Thoracic aorta (tissue), 2 donors: ENCODE measurements around the gene KRTAP2-1. TPM values are rescaled to one million over a fixed set of nuclear protein-coding genes. Genes with fewer than 3 reads are reported as not detected.
"Not testable (repeated sequence)": the region's sequence is repeated elsewhere in the genome, so short reads cannot be mapped to it uniquely, and the experiment has no call there.

Experiments
- ATAC-seq: fragments of 150-250 bp; one replicate; pipeline ENCODE4 v1.8.0; 2017; ENCODE audit warnings: low read depth; ENCODE audit not compliant: insufficient number of reproducible peaks, low FRiP score
- DNase-seq: peaks from one replicate; pipeline ENCODE4 v3.0.0-alpha.2; 2020; ENCODE audit warnings: low spot score
- H3K27ac ChIP-seq, 2 donors: fragments of 200-600 bp; sonication (generic); 1 replicate in 1 of 2; 2 replicates in 1 of 2; pipeline ENCODE4 v1.5.1; 2016; ENCODE audit warnings: mild to moderate bottlenecking in 2 of 2, moderate library complexity in 2 of 2
- H3K27me3 ChIP-seq: fragments of 200-600 bp; sonication (generic); replicated peaks from 2 replicates; pipeline ENCODE4 v1.6.0; 2016; ENCODE audit warnings: mild to moderate bottlenecking; ENCODE audit not compliant: insufficient read depth
- H3K36me3 ChIP-seq: fragments of 200-600 bp; sonication (generic); one replicate; pipeline ENCODE4 v1.5.1; 2016
- H3K4me1 ChIP-seq, 2 donors: fragments of 200-600 bp; sonication (generic); 1 replicate in 1 of 2; 2 replicates in 1 of 2; pipeline versions ENCODE4 v1.5.1 to v1.6.0; 2016; ENCODE audit warnings: low read depth in 2 of 2, mild to moderate bottlenecking in 1 of 2; ENCODE audit not compliant: control insufficient read depth in 1 of 2
- H3K4me3 ChIP-seq: fragments of 200-600 bp; sonication (generic); 2 replicates; pipeline ENCODE4 v1.5.1; 2016; ENCODE audit warnings: mild to moderate bottlenecking
- H3K9me3 ChIP-seq: fragments of 200-600 bp; sonication (generic); 2 replicates; pipeline ENCODE4 v1.5.1; 2016
- CTCF ChIP-seq: fragments of 200-600 bp; sonication (generic); IDR thresholded peaks from one replicate; pipeline ENCODE4 v1.5.1; 2019; ENCODE audit warnings: antibody characterized with exemption
- total RNA-seq, 2 donors: library from RNA; depleted of rRNA; stranded (reverse); fragments of >200 nt; gene quantifications; one replicate each; pipeline versions ENCODE4 v1.1.0 to v1.2.3, GENCODE V29; 2016

KRTAP2-1 gene
- total RNA-seq = not detected

- not testable (repeated sequence) for H3K4me3 ChIP-seq, H3K36me3 ChIP-seq, H3K27ac ChIP-seq, ATAC-seq, DNase-seq, H3K9me3 ChIP-seq, H3K27me3 ChIP-seq, H3K4me1 ChIP-seq
These were observed at the start of gene KRTAP2-1 for GRCh38 chr17:41046735-41047465. TSS of gene KRTAP2-1 (minus strand) at chr17:41047316. CDS start at chr17:41047267, 49 bp downstream.

GRCh38 chr17:41096055-41096454 is 48.9 kb upstream of the KRTAP2-1 start:
- Histone ChIP-seq H3K4me3 (no peak overlapping the region), H3K27me3 (no peaks in the 10 kb centered on the region), H3K36me3 (no peaks in the 10 kb centered on the region), H3K9me3 (no peaks in the 10 kb centered on the region), H3K27ac (no peak overlapping the region), H3K4me1 (no peaks in the 10 kb centered on the region)
- no peak for TF ChIP-seq CTCF
- ATAC-seq (no peak), DNase-seq (no peak)

DNA sequence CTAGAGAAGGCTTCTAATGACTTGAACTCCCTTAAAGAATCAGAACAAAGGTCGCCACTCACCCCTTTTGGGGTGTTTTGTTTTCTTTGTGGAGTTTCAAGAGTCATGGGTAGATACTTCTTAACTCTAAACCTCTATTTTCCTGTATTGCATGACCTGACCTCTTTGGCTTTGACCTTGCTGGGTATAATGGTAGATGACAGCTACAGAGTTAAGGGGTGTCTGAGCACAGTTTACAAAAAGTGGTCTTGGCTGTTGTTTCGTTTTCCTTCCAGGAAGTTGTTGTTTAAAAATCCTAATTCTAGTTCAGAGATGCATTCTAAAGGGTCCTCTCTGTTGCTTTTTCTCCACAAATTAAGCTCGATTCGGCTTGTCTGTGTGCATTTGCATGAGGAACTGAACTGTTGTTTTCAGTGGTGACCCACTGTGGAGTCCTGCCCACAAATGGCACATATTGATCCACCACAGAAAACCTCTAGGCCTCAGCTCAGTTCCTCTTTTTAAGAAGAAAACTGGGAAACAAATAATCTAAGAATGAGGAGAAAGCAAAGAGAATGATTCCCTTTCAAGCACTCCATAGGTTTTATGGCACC is 41.7 kb upstream of the KRTAP2-1 start:
- H3K4me3 ChIP-seq, H3K4me1 ChIP-seq, ATAC-seq, H3K27ac ChIP-seq, DNase-seq, H3K27me3 ChIP-seq, H3K36me3 ChIP-seq, H3K9me3 ChIP-seq: not testable (repeated sequence)

GRCh38 chr17:41084100-41084856 is 37.2 kb upstream of the KRTAP2-1 start, which contains the start of gene KRTAP4-7:
TSS of gene KRTAP4-7 (plus strand) at chr17:41084150. CDS start at chr17:41084207, 57 bp downstream.
- not testable (repeated sequence) for ATAC-seq, H3K27ac ChIP-seq, H3K4me3 ChIP-seq, H3K9me3 ChIP-seq, H3K36me3 ChIP-seq, H3K4me1 ChIP-seq, DNase-seq, H3K27me3 ChIP-seq

- H3K4me1 ChIP-seq, H3K36me3 ChIP-seq, H3K27me3 ChIP-seq, ATAC-seq, H3K4me3 ChIP-seq, H3K9me3 ChIP-seq, DNase-seq, H3K27ac ChIP-seq: not testable (repeated sequence)
These were observed 36.3 kb upstream of the KRTAP2-1 start for GRCh38 chr17:41083427-41083826.

DNA sequence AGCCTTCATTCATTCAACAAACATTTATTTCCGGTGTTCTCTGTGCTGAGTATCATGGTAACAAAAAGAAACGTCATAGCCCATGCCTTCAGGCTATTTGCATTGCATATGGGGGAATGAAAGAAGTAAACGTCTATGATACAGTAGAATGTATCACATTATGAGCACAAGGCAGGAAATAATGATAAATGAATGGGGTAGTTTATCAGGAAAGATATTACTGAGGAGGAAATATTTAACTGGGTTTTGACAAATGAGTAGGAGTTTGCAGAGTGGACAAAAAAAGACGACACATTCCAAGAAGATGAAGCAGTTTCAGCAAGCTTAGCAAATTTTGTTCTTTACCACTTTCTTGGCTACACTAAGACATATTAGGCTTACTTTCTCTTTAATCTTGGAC is 35.5 kb upstream of the KRTAP2-1 start:
- no peaks in the 10 kb centered on the region for H3K27me3 ChIP-seq
- no peak for TF ChIP-seq CTCF
- H3K4me3 ChIP-seq = no peak overlapping the region
- no peak overlapping the region for H3K27ac ChIP-seq
- no peaks in the 10 kb centered on the region for H3K9me3 ChIP-seq
- ATAC-seq (no peak), DNase-seq (no peak)
- no peaks in the 10 kb centered on the region for H3K4me1 ChIP-seq
- no peaks in the 10 kb centered on the region for H3K36me3 ChIP-seq

DNA sequence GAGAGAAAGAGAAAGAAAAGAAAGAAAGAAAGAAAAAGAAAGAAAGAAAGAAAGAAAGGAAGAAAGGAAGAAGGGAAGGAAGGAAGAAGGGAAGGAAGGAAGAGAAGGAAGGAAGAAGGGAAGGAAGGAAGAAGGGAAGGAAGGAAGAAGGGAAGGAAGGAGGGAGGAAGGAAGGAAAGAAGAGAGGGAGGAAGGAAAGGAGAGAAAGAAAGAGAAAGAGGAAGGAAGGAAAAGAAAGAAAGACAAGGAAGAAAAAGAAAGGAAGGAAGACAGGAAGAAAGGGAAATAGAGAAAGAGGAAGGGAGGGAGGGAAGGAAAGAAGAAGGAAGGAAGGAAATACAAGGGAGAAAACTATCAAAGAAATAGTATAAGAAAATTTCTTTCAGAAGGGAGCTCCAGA is 29.7 kb upstream of the KRTAP2-1 start:
- no peak overlapping the region for H3K4me3 ChIP-seq
- no peaks in the 10 kb centered on the region for H3K9me3 ChIP-seq
- H3K4me1 ChIP-seq = no peaks in the 10 kb centered on the region
- no peaks in the 10 kb centered on the region for H3K36me3 ChIP-seq
- TF ChIP-seq CTCF = no peak
- no peak for ATAC-seq
- no peaks in the 10 kb centered on the region for H3K27me3 ChIP-seq
- H3K27ac ChIP-seq = no peak overlapping the region
- DNase-seq = no peak
